OCI-LY7 (cell line): ENCODE data around the gene NCKAP5L. TPM values are rescaled to one million over a fixed set of nuclear protein-coding genes. Genes with fewer than 3 reads are reported as not detected.

ENCODE experiments used
- BruUV-seq: library from RNA; stranded (reverse); fragments of 400-500 nt; replicated peaks from 2 replicates; lab custom pipeline; 2021; lab: Mats Ljungman, UMichigan
- CTCF ChIA-PET: fragments of 300-600 bp; sonication (Branson Sonifier 250); formaldehyde crosslinking; loops from one replicate; lab custom pipeline; 2022; ENCODE audit warnings: antibody characterized with exemption; ENCODE audit not compliant: unreplicated experiment; lab: Charles Lee
- POLR2A ChIA-PET: fragments of 300-600 bp; sonication (Branson Sonifier 250); formaldehyde crosslinking; loops from one replicate; lab custom pipeline; 2022; ENCODE audit warnings: antibody characterized with exemption; lab: Charles Lee
- DNase-seq: peaks from one replicate; pipeline ENCODE4 v3.0.0-alpha.2; 2015; ENCODE audit warnings: low spot score
- H2AFZ ChIP-seq: fragments of 200-600 bp; sonication (generic), shearing (Covaris generic); 2 replicates; pipeline ENCODE4 v1.6.1; 2014; ENCODE audit warnings: mild to moderate bottlenecking, antibody characterized with exemption, low read length, moderate library complexity
- H3K27ac ChIP-seq: fragments of 200-600 bp; sonication (generic); 2 replicates; pipeline ENCODE4 v1.5.1; 2014; ENCODE audit warnings: mixed run types, low read depth, mild to moderate bottlenecking, moderate library complexity, low read length, inconsistent platforms; ENCODE audit not compliant: poor library complexity, severe bottlenecking
- H3K36me3 ChIP-seq: fragments of 200-600 bp; sonication (generic); 2 replicates; pipeline ENCODE4 v1.6.1; 2014; ENCODE audit warnings: mild to moderate bottlenecking, antibody characterized with exemption, low read length, moderate library complexity, mixed read lengths; ENCODE audit not compliant: insufficient read depth
- H3K4me1 ChIP-seq: fragments of 200-600 bp; sonication (generic); 2 replicates; pipeline ENCODE4 v1.5.1; 2014; ENCODE audit warnings: mild to moderate bottlenecking, low read length; ENCODE audit not compliant: insufficient read depth, poor library complexity, severe bottlenecking
- H3K4me2 ChIP-seq: fragments of 200-600 bp; sonication (generic); 2 replicates; pipeline ENCODE4 v1.6.1; 2014; ENCODE audit warnings: mild to moderate bottlenecking, low read length
- H3K4me3 ChIP-seq: fragments of 200-600 bp; sonication (generic); 2 replicates; pipeline ENCODE4 v1.5.1; 2014; ENCODE audit warnings: mild to moderate bottlenecking, low read depth, low read length; ENCODE audit not compliant: poor library complexity, severe bottlenecking
- H3K79me2 ChIP-seq: fragments of 200-600 bp; sonication (generic); 2 replicates; pipeline ENCODE4 v1.6.1; 2016; ENCODE audit warnings: low read depth, mild to moderate bottlenecking, low read length, moderate library complexity, mixed read lengths; ENCODE audit not compliant: insufficient read depth
- H3K9me2 ChIP-seq: fragments of 200-600 bp; sonication (generic); 2 replicates; pipeline ENCODE4 v1.6.1; 2016; ENCODE audit warnings: mild to moderate bottlenecking, low read length, mixed read lengths; ENCODE audit not compliant: insufficient read depth
- H3K9me3 ChIP-seq: fragments of 200-600 bp; sonication (generic); 2 replicates; pipeline ENCODE4 v1.6.1; 2014; ENCODE audit warnings: mild to moderate bottlenecking, mixed run types, low read length, mixed read lengths
- H4K20me1 ChIP-seq: fragments of 200-600 bp; sonication (generic); 2 replicates; pipeline ENCODE4 v1.6.1; 2014; ENCODE audit warnings: mild to moderate bottlenecking, antibody characterized with exemption, low read length, moderate library complexity, mixed read lengths; ENCODE audit not compliant: insufficient read depth
- CTCF ChIP-seq: fragments of 200-600 bp; sonication (generic); conservative IDR thresholded peaks from 2 replicates; pipeline ENCODE4 v1.5.1; 2014; ENCODE audit warnings: mild to moderate bottlenecking, antibody characterized with exemption, low read length, moderate library complexity, mixed read lengths
- EZH2phosphoT487 ChIP-seq: fragments of 200-600 bp; sonication (generic); IDR thresholded peaks from 2 replicates; pipeline ENCODE4 v1.6.1; 2018; ENCODE audit warnings: low read depth, borderline replicate concordance, mild to moderate bottlenecking, mixed run types, antibody characterized with exemption, low read length, moderate library complexity, mixed read lengths
- intact Hi-C: fragments of 100-400 bp; cut with micrococcal nuclease; formaldehyde crosslinking; loops from one replicate; pipeline ENCODE4 v1.10.0; 2022; ENCODE audit not compliant: unreplicated experiment
- total RNA-seq, 2 experiments: library from RNA; depleted of rRNA in 1 of 2; stranded (reverse); fragments of >200 nt in 1 of 2; shearing (Covaris generic) in 1 of 2; gene quantifications; 2 replicates each; pipeline ENCODE4 v1.2.3, GENCODE V29; 2014 to 2022

Gene NCKAP5L
- total RNA-seq, 2 experiments from 2014 or later = 4.6 to 12.2 TPM

GRCh38 chr12:49866859-49867569 lies 38.8 kb upstream of the NCKAP5L start:
- no peak for TF ChIP-seq EZH2phosphoT487
- TF ChIP-seq CTCF = peak; percentile 93
- Histone ChIP-seq H3K4me3 (no peak overlapping the region), H3K36me3 (no peaks in the 10 kb centered on the region), H3K4me1 (no peaks in the 10 kb centered on the region), H3K79me2 (no peaks in the 10 kb centered on the region), H4K20me1 (no peaks in the 10 kb centered on the region), H2AFZ (peak overlapping the region; percentile 59; the same call in 1 of the 2 replicates), H3K27ac (no peak overlapping the region), H3K9me3 (no peaks in the 10 kb centered on the region), H3K4me2 (no peak overlapping the region), H3K9me2 (no peaks in the 10 kb centered on the region)
- intact Hi-C loops = loop anchor here (10.0 kb wide), 2 partner anchors 78 to 188 kb away; partner anchors contain the start of gene ASIC1
- ChIA-PET CTCF (interaction anchor here (0.6 to 1.4 kb wide), 4 partner anchors 40 to 124 kb away, joined by 3 read pairs; no protein-coding TSS in a partner anchor), POLR2A (interaction anchor here (1.1 kb wide), 1 partner anchor 109 kb away, joined by 4 read pairs; no protein-coding TSS in a partner anchor)
- DNase-seq = peak; percentile 77
- no TSS peak for BruUV-seq

- TF ChIP-seq EZH2phosphoT487 (no peak), CTCF (no peak)
- no peak for DNase-seq
- H4K20me1 ChIP-seq = no peaks in the 10 kb centered on the region
- intact Hi-C loops = loop anchor here (10.0 kb wide), 2 partner anchors 79 to 189 kb away; partner anchors contain the start of gene ASIC1
- H2AFZ ChIP-seq = no peak overlapping the region
- no peak overlapping the region for H3K4me3 ChIP-seq
- no peaks in the 10 kb centered on the region for H3K9me2 ChIP-seq
- BruUV-seq = no TSS peak
- ChIA-PET POLR2A (interaction anchor here (0.7 kb wide), 1 partner anchor 24 kb away, joined by 3 read pairs; no protein-coding TSS in a partner anchor), CTCF (no interaction called here)
- H3K27ac ChIP-seq = no peak overlapping the region
- H3K9me3 ChIP-seq = no peaks in the 10 kb centered on the region
- H3K36me3 ChIP-seq = no peaks in the 10 kb centered on the region
- H3K79me2 ChIP-seq = no peaks in the 10 kb centered on the region
- H3K4me1 ChIP-seq = no peaks in the 10 kb centered on the region
- H3K4me2 ChIP-seq = no peak overlapping the region
Measured at GRCh38 chr12:49865782-49866135, 37.5 kb upstream of the NCKAP5L start.
